Posterior cingulate gyrus (tissue), 11 donors: Measurements from ENCODE around the gene ARHGEF10L.
"Not testable (repeated sequence)": the region's sequence is repeated elsewhere in the genome, so short reads cannot be mapped to it uniquely, and the experiment has no call there.

Experiments
- DNase-seq, 10 donors: peaks; one replicate each; pipeline versions ENCODE4 v3.0.0 to v3.0.0-alpha.2; 2020 to 2021; ENCODE audit warnings: mixed read lengths in 3 of 10
- intact Hi-C: fragments of 100-400 bp; cut with DNase I; formaldehyde crosslinking; loops from one replicate; pipeline ENCODE4 v1.15.1; 2023

Gene ARHGEF10L

DNA sequence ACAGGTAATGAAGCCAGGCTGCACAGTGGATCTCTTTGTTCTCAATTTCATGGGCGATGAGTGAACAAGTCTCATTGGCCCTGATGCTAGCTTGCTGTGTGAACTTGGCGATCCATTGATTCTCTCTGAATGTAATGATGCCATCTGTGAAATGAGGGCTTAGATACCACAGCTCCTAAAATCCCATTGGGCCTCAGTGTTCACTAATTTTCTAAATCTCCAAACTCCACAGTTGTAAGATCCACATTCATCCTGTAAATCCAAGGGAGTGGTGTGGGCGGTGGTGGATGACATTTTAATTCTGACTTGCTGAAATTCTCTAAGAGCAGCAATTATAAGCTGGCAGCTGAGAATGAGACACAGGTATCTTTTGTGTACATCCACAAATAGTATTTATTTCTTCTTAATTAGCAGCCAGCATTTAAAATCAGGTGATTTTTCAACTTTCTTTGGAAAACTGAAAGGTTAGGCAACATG lies 206.0 kb downstream of the ARHGEF10L start:
- intact Hi-C loops = no loop called here
- no peak for DNase-seq

- DNase-seq = peak in 1 of 10 donors; percentile 18
- intact Hi-C loops = not testable (repeated sequence)
These were observed 206.8 kb downstream of the ARHGEF10L start for GRCh38 chr1:17746281-17746680.

DNA sequence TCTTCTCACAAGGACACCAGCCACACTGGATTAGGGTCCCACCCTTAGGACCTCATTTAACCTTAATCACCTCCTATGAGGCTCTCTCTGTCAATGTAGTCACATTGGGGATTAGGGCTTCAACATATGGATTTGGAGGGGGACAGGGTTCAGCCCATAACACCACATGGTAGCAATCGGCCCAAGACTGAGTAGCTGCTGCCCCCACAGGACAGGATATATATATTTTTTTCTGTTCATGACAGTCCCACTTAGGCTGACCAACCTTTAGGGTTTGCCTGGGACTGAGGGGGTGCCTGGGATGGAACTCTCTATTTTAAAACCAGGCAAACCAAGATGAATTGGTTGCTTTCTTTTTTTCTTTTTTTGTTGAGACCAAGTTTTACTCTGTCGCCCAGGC lies 207.4 kb downstream of the ARHGEF10L start:
- no peak for DNase-seq
- intact Hi-C loops = no loop called here
